Putamen (tissue), 1 donor: Measurements from ENCODE around the gene SLC6A12.
"Not testable (repeated sequence)": the region's sequence is repeated elsewhere in the genome, so short reads cannot be mapped to it uniquely, and the experiment has no call there.

Experiments used
- DNase-seq: peaks from one replicate; pipeline ENCODE4 v3.0.0-alpha.2; 2016; ENCODE audit warnings: low spot score

The SLC6A12 gene

GRCh38 chr12:214003-214741, at the start of gene SLC6A12:
SLC6A12 (minus strand) TSS chr12:214157; CDS start chr12:209986, 4,171 bp downstream.
- no peak for DNase-seq

- DNase-seq = no peak
Observed at GRCh38 chr12:263574-263973, 49.6 kb upstream of the SLC6A12 start.

- DNase-seq = no peak
Observed at GRCh38 chr12:262817-263216, 48.9 kb upstream of the SLC6A12 start, which contains the start of gene SLC6A13. SLC6A13 (minus strand) TSS chr12:262836; CDS start chr12:260052, 2,784 bp downstream.

- no peak for DNase-seq
Observed at GRCh38 chr12:262113-262512, 48.2 kb upstream of the SLC6A12 start.

- DNase-seq = no peak
Observed at GRCh38 chr12:257521-258321, 43.8 kb upstream of the SLC6A12 start.

GRCh38 chr12:256958-257357, 43.0 kb upstream of the SLC6A12 start:
- DNase-seq = no peak

GRCh38 chr12:256225-256624, 42.3 kb upstream of the SLC6A12 start:
- DNase-seq = no peak

- no peak for DNase-seq
Observed at GRCh38 chr12:254912-255311, 41.0 kb upstream of the SLC6A12 start.

GRCh38 chr12:254039-254438, 40.1 kb upstream of the SLC6A12 start:
- no peak for DNase-seq

- DNase-seq = no peak
Observed at GRCh38 chr12:253116-253831, 39.3 kb upstream of the SLC6A12 start.

- DNase-seq = no peak
Observed at GRCh38 chr12:252636-253035, 38.7 kb upstream of the SLC6A12 start.

- DNase-seq = no peak
Observed at GRCh38 chr12:247271-247670, 33.3 kb upstream of the SLC6A12 start.

GRCh38 chr12:243381-243780, 29.4 kb upstream of the SLC6A12 start:
- DNase-seq = no peak

GRCh38 chr12:242496-242895, 28.5 kb upstream of the SLC6A12 start:
- DNase-seq = no peak

GRCh38 chr12:241266-241665, 27.3 kb upstream of the SLC6A12 start:
- DNase-seq = no peak

- no peak for DNase-seq
Observed at GRCh38 chr12:240566-240965, 26.6 kb upstream of the SLC6A12 start.

GRCh38 chr12:238736-239398, 24.9 kb upstream of the SLC6A12 start:
- DNase-seq = no peak

GRCh38 chr12:238116-238515, 24.2 kb upstream of the SLC6A12 start:
- no peak for DNase-seq

- no peak for DNase-seq
Observed at GRCh38 chr12:237026-237815, 23.3 kb upstream of the SLC6A12 start.

- DNase-seq = no peak
Observed at GRCh38 chr12:236445-236844, 22.5 kb upstream of the SLC6A12 start.

GRCh38 chr12:235967-236366, 22.0 kb upstream of the SLC6A12 start:
- not testable (repeated sequence) for DNase-seq
